GM18520 (cell line): Measurements from ENCODE around the gene CACNA1F.

ENCODE experiments used
- ATAC-seq: cut with Tn5 transposase; IDR thresholded peaks from one replicate; pipeline ENCODE4 v1.9.1; 2021; ENCODE audit not compliant: unreplicated experiment

Gene CACNA1F

DNA sequence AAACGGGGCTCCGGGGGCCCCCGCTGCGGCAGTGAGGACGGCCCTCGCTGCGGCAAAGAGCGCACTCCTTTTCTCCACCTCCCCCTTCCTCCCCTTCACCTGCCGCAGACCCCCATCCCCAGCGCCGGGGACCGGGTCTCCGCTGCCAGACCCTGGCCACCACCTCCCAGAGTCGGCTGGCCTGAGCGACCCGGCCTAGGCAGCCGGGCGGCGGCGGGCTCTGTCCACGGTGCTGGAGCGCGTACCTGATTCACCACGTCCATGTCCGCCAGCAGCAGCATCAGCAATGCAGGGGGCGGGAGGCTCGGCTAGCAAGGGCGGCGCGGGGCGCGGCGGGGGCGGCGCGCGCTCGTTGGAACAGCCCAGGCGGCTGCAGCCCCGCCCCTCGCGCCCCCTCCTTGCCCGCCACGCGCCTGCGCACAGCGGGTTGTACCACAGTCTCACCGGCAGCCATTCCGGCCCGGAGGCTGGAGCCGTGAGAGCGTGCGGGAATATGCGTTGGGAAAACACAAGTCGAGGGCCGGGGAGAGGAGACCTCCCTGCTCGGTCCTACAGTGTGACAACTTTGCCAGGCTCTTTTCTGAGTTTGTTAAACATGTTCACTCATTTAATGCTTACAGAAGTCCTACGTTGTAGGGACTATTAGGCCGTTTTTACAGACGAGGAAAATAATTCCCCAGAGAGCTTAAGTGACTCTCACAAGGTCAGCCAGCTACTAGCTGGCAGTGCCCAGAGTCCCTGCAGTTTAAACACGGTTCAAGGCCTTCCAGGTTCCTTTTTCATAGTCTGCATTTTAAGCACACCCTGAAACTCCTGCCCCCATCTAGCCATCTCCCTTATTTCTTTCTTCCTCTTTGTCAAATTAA lies 33.0 kb downstream of the CACNA1F start, which contains the start of gene SYP:
Gene SYP (minus strand): TSS at position 288 of the 866 bp plus-strand sequence. CDS start 7 bp downstream, at position 281.
- ATAC-seq, result peak; percentile 98

- no peak for ATAC-seq
Measured at GRCh38 chrX:49199315-49199595, 33.9 kb downstream of the CACNA1F start.

- ATAC-seq, result no peak
Measured at GRCh38 chrX:49198540-49199314, 34.4 kb downstream of the CACNA1F start.

DNA sequence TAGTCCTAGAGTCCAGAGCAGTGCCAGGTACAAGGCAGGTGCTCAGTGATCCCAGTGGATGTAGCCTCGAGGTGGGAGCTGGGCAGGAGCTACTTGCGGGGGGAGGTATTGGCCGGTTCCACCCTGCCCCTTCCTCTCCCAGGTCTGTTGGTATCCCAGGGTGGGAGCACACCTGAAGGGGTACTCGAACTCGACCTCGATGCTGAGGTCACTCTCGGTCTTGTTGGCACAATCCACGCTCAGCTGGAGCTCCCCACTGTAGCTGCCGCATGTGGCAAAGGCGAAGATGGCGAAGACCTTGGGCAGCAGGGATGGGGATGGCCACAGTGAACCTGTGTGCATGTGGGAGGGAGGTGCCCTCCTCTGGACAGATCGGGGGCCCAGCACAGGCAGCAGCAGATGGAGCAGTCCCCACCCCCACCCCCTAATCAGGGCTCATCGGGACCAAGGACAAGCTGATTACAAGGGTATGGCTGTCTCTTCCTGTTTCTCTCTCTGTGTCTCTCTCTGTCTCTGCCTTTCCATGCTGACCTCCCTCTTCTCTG lies 35.5 kb downstream of the CACNA1F start:
- ATAC-seq, result no peak

GRCh38 chrX:49193542-49193964 lies 39.6 kb downstream of the CACNA1F start:
- no peak for ATAC-seq

- no peak for ATAC-seq
Measured at GRCh38 chrX:49192722-49193328, 40.3 kb downstream of the CACNA1F start.

DNA sequence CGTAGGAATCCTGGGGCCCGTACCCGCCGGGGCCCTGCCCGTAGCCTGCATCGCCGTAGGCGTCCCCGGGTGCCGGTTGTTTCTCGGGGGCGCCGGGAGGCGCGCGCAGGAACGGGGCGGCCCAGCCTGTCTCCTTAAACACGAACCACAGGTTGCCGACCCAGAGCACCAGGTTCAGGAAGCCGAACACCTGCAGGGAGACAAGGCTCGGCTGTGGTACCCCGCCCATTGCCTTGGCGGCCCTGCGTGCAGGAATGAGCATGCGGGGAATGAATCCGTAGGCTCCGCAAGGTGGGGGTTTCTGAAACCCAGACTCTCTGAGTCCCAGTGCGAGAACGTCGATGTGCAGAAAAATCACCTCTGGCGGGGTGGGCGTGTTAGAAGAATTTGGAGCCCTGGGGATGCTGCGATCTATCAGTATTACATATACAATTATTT lies 41.5 kb downstream of the CACNA1F start:
- no peak for ATAC-seq

DNA sequence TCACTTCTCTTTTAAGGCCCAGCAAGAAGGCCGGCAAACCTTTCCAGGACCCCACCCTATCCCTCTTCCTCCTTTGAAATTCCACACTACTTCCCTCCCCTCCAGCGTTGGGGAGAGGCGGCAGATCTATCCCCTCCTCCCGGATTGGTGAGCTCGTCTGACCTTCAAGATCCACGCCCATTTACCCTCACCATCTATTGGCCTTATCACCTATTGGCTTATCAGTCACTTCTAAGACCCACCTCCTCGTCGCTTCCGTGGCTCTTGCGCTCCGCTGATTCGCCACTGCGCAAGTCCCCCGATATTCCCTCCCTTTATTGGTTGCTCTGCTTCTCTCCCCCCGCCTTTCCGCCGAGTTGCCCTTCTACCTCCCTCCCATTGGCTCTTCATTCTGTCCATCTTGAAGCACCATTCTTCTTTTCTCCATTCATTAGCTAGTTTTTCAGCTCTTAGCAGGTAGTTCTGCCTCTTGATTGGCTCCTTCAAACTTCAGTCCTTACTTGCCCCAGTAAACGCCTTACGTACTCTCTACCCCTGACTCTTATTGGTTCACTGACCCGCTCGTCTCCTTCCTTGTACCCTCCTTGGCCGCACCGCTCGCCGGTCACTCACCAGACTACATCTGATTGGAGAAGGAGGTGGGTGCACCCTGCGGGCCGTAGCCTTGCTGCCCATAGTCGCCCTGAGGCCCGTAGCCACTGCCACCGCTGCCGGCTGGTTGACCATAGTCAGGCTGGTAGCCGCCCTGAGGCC lies 42.1 kb downstream of the CACNA1F start:
- ATAC-seq, result peak; percentile 81

GRCh38 chrX:49189606-49190005 lies 43.5 kb downstream of the CACNA1F start:
- no peak for ATAC-seq

GRCh38 chrX:49188468-49189076 lies 44.6 kb downstream of the CACNA1F start:
- no peak for ATAC-seq

DNA sequence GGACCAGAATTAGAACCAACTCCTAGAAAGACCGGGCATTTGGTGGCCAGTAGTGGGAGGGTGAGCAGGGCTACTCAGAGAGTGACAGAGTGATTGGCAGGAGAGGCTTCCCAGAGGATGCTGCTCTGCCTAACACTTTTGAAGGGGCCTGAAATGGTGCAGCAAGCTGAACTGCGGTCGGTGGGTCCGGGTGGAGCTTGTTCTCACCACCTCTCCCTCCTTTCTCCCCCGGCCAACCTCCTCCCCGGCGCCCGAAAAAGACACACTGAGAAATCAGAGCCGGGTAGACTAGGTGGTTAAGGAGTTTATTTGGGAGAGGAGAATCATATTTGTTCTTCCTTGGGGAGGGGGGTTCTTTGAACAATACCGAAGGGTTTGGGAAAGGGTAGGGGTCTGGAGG lies 45.6 kb downstream of the CACNA1F start:
- ATAC-seq, result no peak

GRCh38 chrX:49187028-49187394 lies 46.1 kb downstream of the CACNA1F start:
- no peak for ATAC-seq

GRCh38 chrX:49186125-49187027 lies 46.8 kb downstream of the CACNA1F start, which contains the start of gene PRICKLE3:
Gene PRICKLE3, minus strand, starts transcription at chrX:49186373. Its CDS starts 76 bp downstream, at chrX:49186297.
- ATAC-seq, result peak; percentile 20

GRCh38 chrX:49184294-49185281 lies 48.6 kb downstream of the CACNA1F start:
- ATAC-seq, result no peak

- ATAC-seq, result no peak
Measured at GRCh38 chrX:49183701-49184281, 49.3 kb downstream of the CACNA1F start.

- no peak for ATAC-seq
Measured at GRCh38 chrX:49179358-49179757, 53.8 kb downstream of the CACNA1F start.

DNA sequence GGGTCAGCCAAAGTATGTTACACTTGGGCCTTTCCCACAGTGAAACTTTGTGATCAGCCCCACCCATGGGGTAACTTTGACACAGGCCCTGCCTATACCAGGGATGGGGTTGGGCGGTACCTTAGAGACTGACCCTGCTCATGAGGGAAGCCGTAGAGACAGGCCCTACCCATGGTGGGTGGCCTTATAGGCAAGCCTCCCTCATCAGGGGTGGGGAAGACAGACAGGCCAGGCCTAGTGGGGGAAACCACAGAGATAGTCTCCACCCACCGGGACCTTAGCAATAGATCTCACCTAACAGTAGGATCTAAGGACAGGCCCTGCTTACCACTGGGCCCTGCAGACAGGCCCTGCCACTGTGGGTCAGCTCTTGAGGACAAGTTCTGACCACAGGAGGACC lies 54.6 kb downstream of the CACNA1F start:
- no peak for ATAC-seq
